K562 (cell line): ENCODE data around the gene CACNA1A. TPM values are rescaled to one million over a fixed set of nuclear protein-coding genes. Genes with fewer than 3 reads are reported as not detected.
A peak's percentile ranks its signal among the peaks of the same experiment; 100 is the strongest.

Experiments used
- ARHGAP35 ChIP-seq: fragments of 450-650 bp; IDR thresholded peaks from 2 replicates; pipeline ENCODE4 v1.6.1; 2018; ENCODE audit not compliant: partially characterized antibody
- ARID2 ChIP-seq: fragments of 450-650 bp; IDR thresholded peaks from 2 replicates; pipeline ENCODE4 v1.6.1; 2017; ENCODE audit warnings: antibody characterized with exemption, mild to moderate bottlenecking
- ASH1L ChIP-seq: fragments of 450-650 bp; IDR thresholded peaks from 2 replicates; pipeline ENCODE4 v1.6.1; 2018; ENCODE audit warnings: borderline replicate concordance, mild to moderate bottlenecking, low read depth; ENCODE audit not compliant: partially characterized antibody
- CBFA2T2 ChIP-seq: fragments of 450-650 bp; conservative IDR thresholded peaks from 2 replicates; pipeline ENCODE4 v1.6.1; 2017; ENCODE audit warnings: mild to moderate bottlenecking
- CCAR2 ChIP-seq: fragments of 200-400 bp; formaldehyde crosslinking; IDR thresholded peaks from 2 replicates; pipeline ENCODE4 v1.6.1; 2017; ENCODE audit warnings: mild to moderate bottlenecking, low read depth, low read length
- ETV1 ChIP-seq: fragments of 450-650 bp; conservative IDR thresholded peaks from 2 replicates; pipeline ENCODE4 v1.6.1; 2016; ENCODE audit warnings: missing genetic modification characterization, control low read depth, low read depth, missing compliant biosample characterization
- FOXK2 ChIP-seq, 2 experiments: fragments of 450-650 bp; IDR thresholded peaks in 1 of 2; conservative IDR thresholded peaks in 1 of 2; 2 replicates each; pipeline ENCODE4 v1.6.1; 2016; ENCODE audit warnings: low read depth in 2 of 2, mild to moderate bottlenecking in 1 of 2
- MAFF ChIP-seq: IDR thresholded peaks from 2 replicates; pipeline ENCODE4 v1.6.1; 2012; ENCODE audit warnings: low read length, improper control_type of control experiment
- MBD2 ChIP-seq: sonication (generic); IDR thresholded peaks from 2 replicates; pipeline ENCODE4 v1.6.1; 2016; ENCODE audit warnings: low read depth, borderline replicate concordance
- NCOA2 ChIP-seq, 2 experiments: fragments of 450-650 bp; IDR thresholded peaks; 2 replicates each; pipeline ENCODE4 v1.6.1; 2018; ENCODE audit warnings: mild to moderate bottlenecking in 2 of 2, moderate library complexity in 1 of 2; ENCODE audit not compliant: partially characterized antibody in 2 of 2
- NCOR1 ChIP-seq: fragments of 450-650 bp; IDR thresholded peaks from 2 replicates; pipeline ENCODE4 v1.6.1; 2016; ENCODE audit warnings: mild to moderate bottlenecking, moderate library complexity
- RB1 ChIP-seq: fragments of 450-650 bp; IDR thresholded peaks from 2 replicates; pipeline ENCODE4 v1.6.1; 2017; ENCODE audit warnings: low read depth, mild to moderate bottlenecking
- SIN3B ChIP-seq: fragments of 450-650 bp; IDR thresholded peaks from 2 replicates; pipeline ENCODE4 v1.6.1; 2017; ENCODE audit warnings: low read depth, mild to moderate bottlenecking, moderate library complexity
- STAG1 ChIP-seq: sonication (generic); formaldehyde crosslinking; IDR thresholded peaks from 2 replicates; pipeline ENCODE4 v1.5.0; 2020; ENCODE audit warnings: missing genetic modification reagents, borderline replicate concordance
- STAT5A ChIP-seq: IDR thresholded peaks from 2 replicates; pipeline ENCODE4 v1.6.1; 2012; ENCODE audit warnings: low read length, inconsistent platforms, borderline replicate concordance
- TCF7L2 ChIP-seq: fragments of 150-350 bp; IDR thresholded peaks from 2 replicates; pipeline ENCODE4 v1.6.1; 2016; ENCODE audit warnings: low read depth, mild to moderate bottlenecking, low read length, moderate library complexity
- ZBTB1 ChIP-seq: sonication (generic); formaldehyde crosslinking; IDR thresholded peaks from 2 replicates; pipeline ENCODE4 v1.8.1; 2023; ENCODE audit warnings: missing genetic modification reagents, low read depth, mild to moderate bottlenecking, borderline replicate concordance
- ZFP36 ChIP-seq: fragments of 150-350 bp; IDR thresholded peaks from 2 replicates; pipeline ENCODE4 v1.6.1; 2018; ENCODE audit warnings: low read length, low read depth; ENCODE audit not compliant: partially characterized antibody
- ZNF146 ChIP-seq: IDR thresholded peaks from one replicate; pipeline ENCODE4 v1.6.1; 2018; ENCODE audit warnings: missing compliant biosample characterization; ENCODE audit not compliant: unreplicated experiment
- ZNF384 ChIP-seq: IDR thresholded peaks from 2 replicates; pipeline ENCODE4 v1.6.1; 2012; ENCODE audit warnings: low read depth, low read length, improper control_type of control experiment
- ZNF507 ChIP-seq: conservative IDR thresholded peaks from 2 replicates; pipeline ENCODE4 v1.6.1; 2017; ENCODE audit warnings: missing genetic modification characterization, missing compliant biosample characterization
- polyA plus RNA-seq, 8 experiments: library from polyadenylated mRNA; depleted of rRNA in 4 of 8; stranded (reverse) in 5 of 8; unstranded in 3 of 8; fragments of >200 nt; fragmentation: Nextera tagmentation in 2 of 8; fragmentation: Illumina TruSeq in 1 of 8; extraction: Ambion mirVana in 2 of 8; extraction: Trizol in 1 of 8; gene quantifications; 2 replicates each; pipeline versions ENCODE4 v1.2.1 to v1.2.3, GENCODE V29; 2011 to 2014; ENCODE audit warnings: inconsistent platforms in 1 of 8, missing spikeins in 1 of 8
- total RNA-seq, 7 experiments: library from RNA; depleted of rRNA in 6 of 7; stranded (reverse); fragments of >200 nt in 6 of 7; fragmentation: Illumina TruSeq in 2 of 7; extraction: Trizol in 2 of 7; gene quantifications; 2 replicates each; pipeline versions ENCODE4 v1.2.1 to v1.2.3, GENCODE V29; 2011 to 2021; ENCODE audit warnings: low replicate concordance in 1 of 7
- TF ChIP-seq, protein P1 (sequence below): IDR thresholded peaks from 2 replicates; pipeline ENCODE4 v1.6.1; 2012; ENCODE audit warnings: low read depth, low read length, improper control_type of control experiment, borderline replicate concordance
- TF ChIP-seq, protein P2 (sequence below), 3 experiments: fragments of 200-800 bp in 1 of 3; sonication (Bioruptor generic) in 1 of 3; sonication (generic) in 1 of 3; formaldehyde crosslinking in 1 of 3; IDR thresholded peaks; 2 replicates each; pipeline versions ENCODE4 v1.6.1 to v1.8.0; 2016 to 2022; ENCODE audit warnings: mild to moderate bottlenecking in 2 of 3, missing compliant biosample characterization in 2 of 3, missing genetic modification characterization in 2 of 3, missing genetic modification reagents in 1 of 3
- TF ChIP-seq, protein P3 (sequence below): fragments of 250-450 bp; sonication (Bioruptor Pico); IDR thresholded peaks from 2 replicates; pipeline ENCODE4 v1.8.0; 2021; ENCODE audit warnings: borderline replicate concordance, mild to moderate bottlenecking, moderate library complexity; ENCODE audit not compliant: poor library complexity, severe bottlenecking
- TF ChIP-seq, protein P4 (sequence below), 2 experiments: fragments of 450-650 bp in 1 of 2; sonication (generic) in 1 of 2; formaldehyde crosslinking; conservative IDR thresholded peaks; 2 replicates each; pipeline versions ENCODE4 v1.4.0 to v1.8.1; 2020 to 2022; ENCODE audit warnings: mild to moderate bottlenecking in 1 of 2, missing genetic modification reagents in 1 of 2

CACNA1A gene
- total and polyA plus RNA-seq, 9 of the 15 experiments (the other 6 are each of a cell fraction or from before 2014, with no cell fraction given), result 0.03 to 0.20 (median 0.09) TPM; not detected in 1

DNA sequence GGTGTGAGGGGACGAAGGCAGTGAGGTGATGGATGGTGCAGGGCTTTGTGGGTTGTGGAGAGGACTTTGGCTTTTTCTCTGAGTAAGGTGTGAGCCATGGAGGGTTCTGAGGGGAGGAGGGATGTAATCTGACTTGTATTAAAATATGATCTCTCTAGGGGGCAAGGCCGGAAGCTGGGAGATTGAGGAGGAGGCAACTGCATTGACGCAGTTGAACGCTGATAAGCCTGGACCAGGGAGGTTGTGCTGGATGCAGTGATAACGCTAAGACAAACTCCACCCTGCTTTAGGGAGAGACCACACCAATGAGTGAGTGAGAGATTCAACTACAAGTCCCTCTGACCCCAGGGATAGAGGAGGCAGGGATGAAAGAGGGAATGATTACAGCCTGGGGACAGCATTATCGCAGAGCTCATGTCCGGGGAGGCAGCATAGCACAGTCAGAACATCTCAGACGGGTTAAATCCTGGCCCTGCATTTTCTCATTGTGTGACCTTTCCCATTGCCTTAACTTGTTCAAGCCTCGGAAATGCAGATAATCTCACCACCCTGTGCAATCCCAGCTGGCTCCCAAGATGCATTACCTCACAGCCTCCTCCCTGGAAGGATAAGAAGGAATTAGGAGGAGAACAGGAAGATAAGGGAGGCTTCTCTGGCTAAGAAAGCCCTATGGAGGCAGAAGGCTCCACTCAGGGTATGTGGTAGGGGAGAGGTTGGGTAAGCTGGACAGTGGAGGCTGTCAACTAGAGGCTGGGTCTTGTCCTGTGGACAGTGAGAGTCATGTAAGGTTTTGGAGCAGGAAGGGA lies 124.2 kb downstream of the CACNA1A start (continued):
- no peak for TF ChIP-seq SIN3B
- peak; percentile 63 for TF ChIP-seq ZFP36
- TF ChIP-seq MBD2, result peak; percentile 19; the same call in 1 of the 2 replicates
- TF ChIP-seq, protein P1, sequence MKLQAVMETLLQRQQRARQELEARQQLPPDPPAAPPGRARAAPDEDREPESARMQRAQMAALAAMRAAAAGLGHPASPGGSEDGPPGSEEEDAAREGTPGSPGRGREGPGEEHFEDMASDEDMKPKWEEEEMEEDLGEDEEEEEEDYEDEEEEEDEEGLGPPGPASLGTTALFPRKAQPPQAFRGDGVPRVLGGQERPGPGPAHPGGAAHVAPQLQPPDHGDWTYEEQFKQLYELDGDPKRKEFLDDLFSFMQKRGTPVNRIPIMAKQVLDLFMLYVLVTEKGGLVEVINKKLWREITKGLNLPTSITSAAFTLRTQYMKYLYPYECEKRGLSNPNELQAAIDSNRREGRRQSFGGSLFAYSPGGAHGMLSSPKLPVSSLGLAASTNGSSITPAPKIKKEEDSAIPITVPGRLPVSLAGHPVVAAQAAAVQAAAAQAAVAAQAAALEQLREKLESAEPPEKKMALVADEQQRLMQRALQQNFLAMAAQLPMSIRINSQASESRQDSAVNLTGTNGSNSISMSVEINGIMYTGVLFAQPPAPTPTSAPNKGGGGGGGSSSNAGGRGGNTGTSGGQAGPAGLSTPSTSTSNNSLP, result peak; percentile 42; the same call in 1 of the 2 replicates
- TF ChIP-seq FOXK2 (conservative IDR thresholded peaks at IDR 0.05 in 1 of 2, IDR thresholded peaks at IDR 0.05 in 1 of 2; ENCODE audit: low read depth in 2 of 2), result no peak
- TF ChIP-seq ASH1L, result no peak
- TF ChIP-seq ZBTB1 (CRISPR knock-in tag), result no peak
- no peak for TF ChIP-seq STAT5A
- TF ChIP-seq RB1, result no peak
- peak; percentile 73 for TF ChIP-seq NCOR1
- TF ChIP-seq ZNF146 (CRISPR knock-in tag), result no peak
- TF ChIP-seq CCAR2, result no peak
- no peak for TF ChIP-seq STAG1 (CRISPR knock-in tag)
- peak; percentile 79 for TF ChIP-seq CBFA2T2
- no peak for TF ChIP-seq MAFF
- TF ChIP-seq, protein P2, sequence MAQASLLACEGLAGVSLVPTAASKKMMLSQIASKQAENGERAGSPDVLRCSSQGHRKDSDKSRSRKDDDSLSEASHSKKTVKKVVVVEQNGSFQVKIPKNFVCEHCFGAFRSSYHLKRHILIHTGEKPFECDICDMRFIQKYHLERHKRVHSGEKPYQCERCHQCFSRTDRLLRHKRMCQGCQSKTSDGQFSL (CRISPR knock-in tag; IDR thresholded peaks at IDR 0.05), result no peak
- TF ChIP-seq, protein P2 (tag; IDR thresholded peaks at IDR 0.05), result no peak
- no peak for TF ChIP-seq NCOA2 (IDR thresholded peaks at IDR 0.05; ENCODE audit: partially characterized antibody in 2 of 2)
- no peak for TF ChIP-seq ZNF384
- TF ChIP-seq, protein P3, sequence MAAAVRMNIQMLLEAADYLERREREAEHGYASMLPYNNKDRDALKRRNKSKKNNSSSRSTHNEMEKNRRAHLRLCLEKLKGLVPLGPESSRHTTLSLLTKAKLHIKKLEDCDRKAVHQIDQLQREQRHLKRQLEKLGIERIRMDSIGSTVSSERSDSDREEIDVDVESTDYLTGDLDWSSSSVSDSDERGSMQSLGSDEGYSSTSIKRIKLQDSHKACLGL (CRISPR knock-in tag), result no peak
- TF ChIP-seq ZNF507 (tag), result no peak
- TF ChIP-seq, protein P4, sequence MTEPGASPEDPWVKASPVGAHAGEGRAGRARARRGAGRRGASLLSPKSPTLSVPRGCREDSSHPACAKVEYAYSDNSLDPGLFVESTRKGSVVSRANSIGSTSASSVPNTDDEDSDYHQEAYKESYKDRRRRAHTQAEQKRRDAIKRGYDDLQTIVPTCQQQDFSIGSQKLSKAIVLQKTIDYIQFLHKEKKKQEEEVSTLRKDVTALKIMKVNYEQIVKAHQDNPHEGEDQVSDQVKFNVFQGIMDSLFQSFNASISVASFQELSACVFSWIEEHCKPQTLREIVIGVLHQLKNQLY (CRISPR knock-in tag; conservative IDR thresholded peaks at IDR 0.05), result no peak
- no peak for TF ChIP-seq TCF7L2
- TF ChIP-seq ARHGAP35, result no peak
- no peak for TF ChIP-seq ETV1
- TF ChIP-seq ARID2, result no peak
